ENCODE data around the gene SNX25. TPM values are rescaled to one million over a fixed set of nuclear protein-coding genes. Genes with fewer than 3 reads are reported as not detected.
"Not testable (repeated sequence)": the region's sequence is repeated elsewhere in the genome, so short reads cannot be mapped to it uniquely, and the experiment has no call there.

The SNX25 gene
- polyA plus RNA-seq, 5 donors, result 13.8 to 19.2 (median 18.3) TPM

- DNase-seq, result no peak
Measured at GRCh38 chr4:185229021-185229818, 19.8 kb downstream of the SNX25 start.

GRCh38 chr4:185232370-185232769 is 23.0 kb downstream of the SNX25 start:
- DNase-seq, result no peak

- DNase-seq, result no peak
Measured at GRCh38 chr4:185235119-185235842, 25.9 kb downstream of the SNX25 start.

- no peak for DNase-seq
Measured at GRCh38 chr4:185235843-185236503, 26.6 kb downstream of the SNX25 start.

GRCh38 chr4:185237175-185237574 is 27.8 kb downstream of the SNX25 start:
- DNase-seq, result no peak

- DNase-seq, result no peak
Measured at GRCh38 chr4:185238215-185238681, 28.9 kb downstream of the SNX25 start.

GRCh38 chr4:185238750-185239149 is 29.4 kb downstream of the SNX25 start:
- no peak for DNase-seq

GRCh38 chr4:185240486-185240885 is 31.1 kb downstream of the SNX25 start:
- not testable (repeated sequence) for DNase-seq

GRCh38 chr4:185242749-185243533 is 33.5 kb downstream of the SNX25 start:
- no peak for DNase-seq

- DNase-seq, result no peak
Measured at GRCh38 chr4:185243879-185244278, 34.5 kb downstream of the SNX25 start.

GRCh38 chr4:185244763-185245162 is 35.4 kb downstream of the SNX25 start:
- no peak for DNase-seq

GRCh38 chr4:185246453-185246852 is 37.1 kb downstream of the SNX25 start:
- DNase-seq, result no peak

GRCh38 chr4:185247151-185247550 is 37.8 kb downstream of the SNX25 start:
- no peak for DNase-seq

- DNase-seq, result no peak
Measured at GRCh38 chr4:185248393-185249039, 39.1 kb downstream of the SNX25 start.

GRCh38 chr4:185249105-185249504 is 39.7 kb downstream of the SNX25 start:
- no peak for DNase-seq

- no peak for DNase-seq
Measured at GRCh38 chr4:185254434-185254833, 45.0 kb downstream of the SNX25 start.

GRCh38 chr4:185255868-185256267 is 46.5 kb downstream of the SNX25 start:
- no peak for DNase-seq

GRCh38 chr4:185256446-185256845 is 47.0 kb downstream of the SNX25 start:
- DNase-seq, result no peak

GRCh38 chr4:185257086-185257485 is 47.7 kb downstream of the SNX25 start:
- no peak for DNase-seq

GRCh38 chr4:185257694-185258093 is 48.3 kb downstream of the SNX25 start:
- no peak for DNase-seq

- DNase-seq, result not testable (repeated sequence)
Measured at GRCh38 chr4:185258741-185259140, 49.3 kb downstream of the SNX25 start.
